ENCODE data around the gene ASPN.

The ASPN gene

GRCh38 chr9:92483627-92484545 lies 1.6 kb upstream of the ASPN start:
- H3K4me3 ChIP-seq (ENCODE audit: low read depth, low read length), result no peak overlapping the region
- DNase-seq (ENCODE audit: low read depth, low spot score), result no peak
- TF ChIP-seq, protein P1, sequence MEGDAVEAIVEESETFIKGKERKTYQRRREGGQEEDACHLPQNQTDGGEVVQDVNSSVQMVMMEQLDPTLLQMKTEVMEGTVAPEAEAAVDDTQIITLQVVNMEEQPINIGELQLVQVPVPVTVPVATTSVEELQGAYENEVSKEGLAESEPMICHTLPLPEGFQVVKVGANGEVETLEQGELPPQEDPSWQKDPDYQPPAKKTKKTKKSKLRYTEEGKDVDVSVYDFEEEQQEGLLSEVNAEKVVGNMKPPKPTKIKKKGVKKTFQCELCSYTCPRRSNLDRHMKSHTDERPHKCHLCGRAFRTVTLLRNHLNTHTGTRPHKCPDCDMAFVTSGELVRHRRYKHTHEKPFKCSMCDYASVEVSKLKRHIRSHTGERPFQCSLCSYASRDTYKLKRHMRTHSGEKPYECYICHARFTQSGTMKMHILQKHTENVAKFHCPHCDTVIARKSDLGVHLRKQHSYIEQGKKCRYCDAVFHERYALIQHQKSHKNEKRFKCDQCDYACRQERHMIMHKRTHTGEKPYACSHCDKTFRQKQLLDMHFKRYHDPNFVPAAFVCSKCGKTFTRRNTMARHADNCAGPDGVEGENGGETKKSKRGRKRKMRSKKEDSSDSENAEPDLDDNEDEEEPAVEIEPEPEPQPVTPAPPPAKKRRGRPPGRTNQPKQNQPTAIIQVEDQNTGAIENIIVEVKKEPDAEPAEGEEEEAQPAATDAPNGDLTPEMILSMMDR (IDR thresholded peaks at IDR 0.05; ENCODE audit: insufficient read depth, low read length, missing control alignments), result no peak
- CTCF ChIA-PET, result interaction anchor here (3.9 kb wide), 1 partner anchor 151 kb away, joined by 17 read pairs; no protein-coding TSS in a partner anchor
- POLR2A ChIA-PET, result no interaction called here

GRCh38 chr9:92482805-92483204 lies 499 bp upstream of the ASPN start:
- POLR2A ChIA-PET, result no interaction called here

DNA sequence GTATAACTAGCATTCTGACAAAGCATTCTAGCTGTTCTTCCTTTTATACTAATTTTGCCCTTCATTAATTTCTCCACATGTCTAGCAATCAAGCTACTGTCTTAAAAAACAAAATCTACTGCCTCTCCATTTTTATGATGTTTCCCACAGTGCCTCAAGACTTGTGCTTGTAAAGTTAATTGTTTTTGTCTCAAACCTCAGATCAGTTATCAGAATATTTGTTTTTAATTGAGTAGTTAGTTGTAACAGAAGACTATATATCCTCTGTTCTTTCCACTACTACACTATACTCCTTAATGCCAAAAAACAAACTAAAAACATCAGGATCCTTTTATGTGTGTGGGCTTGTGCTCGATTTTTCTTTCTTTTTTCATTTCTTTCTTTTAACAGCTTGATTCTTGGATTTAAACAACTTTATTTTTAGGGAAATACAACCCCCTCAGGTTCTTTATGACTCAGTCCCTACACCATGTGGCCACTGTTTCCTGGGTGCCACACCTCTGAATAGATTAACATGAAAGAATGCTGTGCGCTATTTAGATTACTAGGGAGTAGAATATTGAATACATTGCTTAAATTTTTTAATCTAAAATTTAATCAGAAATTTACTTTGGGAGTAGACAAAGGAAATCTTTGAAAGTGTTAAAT lies 1.2 kb downstream of the ASPN start:
- no peak overlapping the region for H3K4me3 ChIP-seq (ENCODE audit: low read depth, low read length)
- TF ChIP-seq, protein P1 (IDR thresholded peaks at IDR 0.05; ENCODE audit: insufficient read depth, low read length, missing control alignments), result no peak
- ChIA-PET CTCF (interaction anchor here (0.7 to 7.6 kb wide), 6 partner anchors 14 to 154 kb away, joined by 3 to 38 read pairs (median 3); no protein-coding TSS in a partner anchor), POLR2A (no interaction called here)
- no peak for DNase-seq (ENCODE audit: low read depth, low spot score)

More at GRCh38 chr9:92482805-92483204, 499 bp upstream of the ASPN start:
- H3K4me3 ChIP-seq (ENCODE audit: low read depth, low read length), result no peak overlapping the region
- CTCF ChIA-PET, result interaction anchor here (3.9 to 7.6 kb wide), 2 partner anchors 16 to 152 kb away, joined by 17 to 38 read pairs; no protein-coding TSS in a partner anchor
- TF ChIP-seq, protein P1 (IDR thresholded peaks at IDR 0.05; ENCODE audit: insufficient read depth, low read length, missing control alignments), result no peak
- DNase-seq (ENCODE audit: low read depth, low spot score), result no peak

GRCh38 chr9:92480291-92480771 lies 2.0 kb downstream of the ASPN start:
- H3K4me3 ChIP-seq (ENCODE audit: low read depth, low read length), result no peak overlapping the region
- CTCF ChIA-PET, result interaction anchor here (1.0 to 7.6 kb wide), 7 partner anchors 13 to 154 kb away, joined by 3 to 38 read pairs (median 3); no protein-coding TSS in a partner anchor
- DNase-seq (ENCODE audit: low read depth, low spot score), result no peak
- POLR2A ChIA-PET, result no interaction called here
- TF ChIP-seq, protein P1 (IDR thresholded peaks at IDR 0.05; ENCODE audit: insufficient read depth, low read length, missing control alignments), result no peak

- CTCF ChIA-PET, result interaction anchor here (1.3 to 7.6 kb wide), 3 partner anchors 12 to 40 kb away, joined by 3 to 38 read pairs (median 3); no protein-coding TSS in a partner anchor
- POLR2A ChIA-PET, result no interaction called here
- no peak for DNase-seq (ENCODE audit: low read depth, low spot score)
- H3K4me3 ChIP-seq (ENCODE audit: low read depth, low read length), result no peak overlapping the region
- TF ChIP-seq, protein P1 (IDR thresholded peaks at IDR 0.05; ENCODE audit: insufficient read depth, low read length, missing control alignments), result no peak
Observed at GRCh38 chr9:92479346-92479745, 3.0 kb downstream of the ASPN start.
